ENCODE data around the gene NR3C1.

NR3C1 gene

GRCh38 chr5:143398451-143399237 lies 4.8 kb downstream of the NR3C1 start:
- intact Hi-C loops (cut with micrococcal nuclease) = loop anchor here (10.0 kb wide), 2 partner anchors 114 to 474 kb away; no protein-coding TSS in a partner anchor
- Mint-ChIP-seq H3K27me3 (no peaks in the 10 kb centered on the region), H3K36me3 (ENCODE audit: low read depth) (peaks cover 30% of the 10 kb centered on the region), H3K4me1 (ENCODE audit: low read depth) (peaks cover 41% of the 10 kb centered on the region), H3K27ac (peak overlapping the region; percentile 51), H3K9me3 (no peaks in the 10 kb centered on the region), H3K4me3 (peak overlapping the region; percentile 67)

GRCh38 chr5:143398053-143398355 lies 5.5 kb downstream of the NR3C1 start:
- Mint-ChIP-seq H3K4me1 (ENCODE audit: low read depth) (peaks cover 41% of the 10 kb centered on the region), H3K36me3 (ENCODE audit: low read depth) (peaks cover 30% of the 10 kb centered on the region), H3K9me3 (no peaks in the 10 kb centered on the region), H3K27ac (no peak overlapping the region), H3K4me3 (peak overlapping the region; percentile 67), H3K27me3 (no peaks in the 10 kb centered on the region)
- intact Hi-C loops (cut with micrococcal nuclease) = loop anchor here (10.0 kb wide), 2 partner anchors 113 to 473 kb away; no protein-coding TSS in a partner anchor

- H3K4me3 Mint-ChIP-seq = no peak overlapping the region
- H3K27ac Mint-ChIP-seq = no peak overlapping the region
- no peaks in the 10 kb centered on the region for H3K27me3 Mint-ChIP-seq
- peaks cover 41% of the 10 kb centered on the region for H3K4me1 Mint-ChIP-seq (ENCODE audit: low read depth)
- peaks cover 30% of the 10 kb centered on the region for H3K36me3 Mint-ChIP-seq (ENCODE audit: low read depth)
- no peaks in the 10 kb centered on the region for H3K9me3 Mint-ChIP-seq
- intact Hi-C loops (cut with micrococcal nuclease) = loop anchor here (10.0 kb wide), 2 partner anchors 113 to 473 kb away; no protein-coding TSS in a partner anchor
These were observed 6.0 kb downstream of the NR3C1 start for GRCh38 chr5:143397302-143398052.

- no peaks in the 10 kb centered on the region for H3K9me3 Mint-ChIP-seq
- intact Hi-C loops (cut with micrococcal nuclease) = loop anchor here (10.0 kb wide), 2 partner anchors 112 to 472 kb away; no protein-coding TSS in a partner anchor
- H3K4me1 Mint-ChIP-seq (ENCODE audit: low read depth) = peaks cover 32% of the 10 kb centered on the region
- no peaks in the 10 kb centered on the region for H3K27me3 Mint-ChIP-seq
- H3K4me3 Mint-ChIP-seq = peak overlapping the region; percentile 62
- peaks cover 30% of the 10 kb centered on the region for H3K36me3 Mint-ChIP-seq (ENCODE audit: low read depth)
- H3K27ac Mint-ChIP-seq = no peak overlapping the region
These were observed 7.0 kb downstream of the NR3C1 start for GRCh38 chr5:143396353-143396940.

- no peaks in the 10 kb centered on the region for H3K9me3 Mint-ChIP-seq
- H3K4me3 Mint-ChIP-seq = peak overlapping the region; percentile 6
- no peak overlapping the region for H3K27ac Mint-ChIP-seq
- intact Hi-C loops (cut with micrococcal nuclease) = loop anchor here (10.0 kb wide), 2 partner anchors 111 to 471 kb away; no protein-coding TSS in a partner anchor
- H3K27me3 Mint-ChIP-seq = no peaks in the 10 kb centered on the region
- H3K36me3 Mint-ChIP-seq (ENCODE audit: low read depth) = peaks cover 28% of the 10 kb centered on the region
- H3K4me1 Mint-ChIP-seq (ENCODE audit: low read depth) = peaks cover 26% of the 10 kb centered on the region
These were observed 7.7 kb downstream of the NR3C1 start for GRCh38 chr5:143395638-143396352.

GRCh38 chr5:143393524-143393923 lies 10.0 kb downstream of the NR3C1 start:
- Mint-ChIP-seq H3K36me3 (ENCODE audit: low read depth) (peaks cover 20% of the 10 kb centered on the region), H3K9me3 (no peaks in the 10 kb centered on the region), H3K27me3 (no peaks in the 10 kb centered on the region), H3K4me1 (ENCODE audit: low read depth) (peaks cover 23% of the 10 kb centered on the region), H3K4me3 (no peak overlapping the region), H3K27ac (no peak overlapping the region)
- intact Hi-C loops (cut with micrococcal nuclease) = loop anchor here (10.0 kb wide), 2 partner anchors 109 to 469 kb away; no protein-coding TSS in a partner anchor

GRCh38 chr5:143390941-143391340 lies 12.5 kb downstream of the NR3C1 start:
- peaks cover 19% of the 10 kb centered on the region for H3K9me3 Mint-ChIP-seq
- intact Hi-C loops (cut with micrococcal nuclease) = loop anchor here (10.0 kb wide), 2 partner anchors 106 to 466 kb away; no protein-coding TSS in a partner anchor
- no peak overlapping the region for H3K4me3 Mint-ChIP-seq
- no peaks in the 10 kb centered on the region for H3K27me3 Mint-ChIP-seq
- no peak overlapping the region for H3K27ac Mint-ChIP-seq
- peaks cover 30% of the 10 kb centered on the region for H3K36me3 Mint-ChIP-seq (ENCODE audit: low read depth)
- H3K4me1 Mint-ChIP-seq (ENCODE audit: low read depth) = peaks cover 37% of the 10 kb centered on the region

- Mint-ChIP-seq H3K4me3 (no peak overlapping the region), H3K36me3 (ENCODE audit: low read depth) (peaks cover 37% of the 10 kb centered on the region), H3K27ac (no peak overlapping the region), H3K27me3 (no peaks in the 10 kb centered on the region), H3K4me1 (ENCODE audit: low read depth) (peaks cover 37% of the 10 kb centered on the region), H3K9me3 (peaks cover 26% of the 10 kb centered on the region)
- intact Hi-C loops (cut with micrococcal nuclease) = loop anchor here (10.0 kb wide), 2 partner anchors 105 to 465 kb away; no protein-coding TSS in a partner anchor
These were observed 13.2 kb downstream of the NR3C1 start for GRCh38 chr5:143390258-143390657.

- Mint-ChIP-seq H3K9me3 (peaks cover 43% of the 10 kb centered on the region), H3K36me3 (ENCODE audit: low read depth) (peaks cover 62% of the 10 kb centered on the region), H3K4me1 (ENCODE audit: low read depth) (peaks cover 52% of the 10 kb centered on the region), H3K27me3 (no peaks in the 10 kb centered on the region), H3K27ac (no peak overlapping the region), H3K4me3 (no peak overlapping the region)
- intact Hi-C loops (cut with micrococcal nuclease) = no loop called here
These were observed 16.8 kb downstream of the NR3C1 start for GRCh38 chr5:143386725-143387124.

- intact Hi-C loops (cut with micrococcal nuclease) = no loop called here
- peaks cover 43% of the 10 kb centered on the region for H3K9me3 Mint-ChIP-seq
- H3K36me3 Mint-ChIP-seq (ENCODE audit: low read depth) = peaks cover 71% of the 10 kb centered on the region
- H3K27me3 Mint-ChIP-seq = no peaks in the 10 kb centered on the region
- no peak overlapping the region for H3K4me3 Mint-ChIP-seq
- H3K4me1 Mint-ChIP-seq (ENCODE audit: low read depth) = peaks cover 65% of the 10 kb centered on the region
- H3K27ac Mint-ChIP-seq = no peak overlapping the region
These were observed 18.4 kb downstream of the NR3C1 start for GRCh38 chr5:143384865-143385657.

- H3K9me3 Mint-ChIP-seq = peaks cover 43% of the 10 kb centered on the region
- H3K36me3 Mint-ChIP-seq (ENCODE audit: low read depth) = peaks cover 68% of the 10 kb centered on the region
- no peaks in the 10 kb centered on the region for H3K27me3 Mint-ChIP-seq
- peaks cover 64% of the 10 kb centered on the region for H3K4me1 Mint-ChIP-seq (ENCODE audit: low read depth)
- intact Hi-C loops (cut with micrococcal nuclease) = no loop called here
- no peak overlapping the region for H3K4me3 Mint-ChIP-seq
- H3K27ac Mint-ChIP-seq = peak overlapping the region; percentile 25
These were observed 19.5 kb downstream of the NR3C1 start for GRCh38 chr5:143383988-143384387.

GRCh38 chr5:143379606-143380005 lies 23.9 kb downstream of the NR3C1 start:
- H3K36me3 Mint-ChIP-seq (ENCODE audit: low read depth) = peaks cover 36% of the 10 kb centered on the region
- H3K9me3 Mint-ChIP-seq = peaks cover 11% of the 10 kb centered on the region
- no peak overlapping the region for H3K27ac Mint-ChIP-seq
- no peaks in the 10 kb centered on the region for H3K27me3 Mint-ChIP-seq
- no peak overlapping the region for H3K4me3 Mint-ChIP-seq
- H3K4me1 Mint-ChIP-seq (ENCODE audit: low read depth) = peaks cover 54% of the 10 kb centered on the region
- intact Hi-C loops (cut with micrococcal nuclease) = no loop called here
